Prostate gland (tissue), 2 donors: Measurements from ENCODE around the gene MPZL1.

Experiments used
- POLR2AphosphoS5 ChIP-seq: sonication (generic); formaldehyde crosslinking; IDR thresholded peaks from one replicate; pipeline ENCODE4 v1.6.1; 2017; ENCODE audit warnings: antibody characterized with exemption
- TF ChIP-seq, protein P1 (sequence below), 4 experiments: fragments of 200-600 bp in 2 of 4; fragments of 450-650 bp in 2 of 4; sonication (generic) in 2 of 4; IDR thresholded peaks; 1 replicate in 3 of 4; 2 replicates in 1 of 4; pipeline ENCODE4 v1.5.1; 2016 to 2019; ENCODE audit warnings: antibody characterized with exemption in 4 of 4, mild to moderate bottlenecking in 2 of 4, moderate library complexity in 2 of 4

DNA sequence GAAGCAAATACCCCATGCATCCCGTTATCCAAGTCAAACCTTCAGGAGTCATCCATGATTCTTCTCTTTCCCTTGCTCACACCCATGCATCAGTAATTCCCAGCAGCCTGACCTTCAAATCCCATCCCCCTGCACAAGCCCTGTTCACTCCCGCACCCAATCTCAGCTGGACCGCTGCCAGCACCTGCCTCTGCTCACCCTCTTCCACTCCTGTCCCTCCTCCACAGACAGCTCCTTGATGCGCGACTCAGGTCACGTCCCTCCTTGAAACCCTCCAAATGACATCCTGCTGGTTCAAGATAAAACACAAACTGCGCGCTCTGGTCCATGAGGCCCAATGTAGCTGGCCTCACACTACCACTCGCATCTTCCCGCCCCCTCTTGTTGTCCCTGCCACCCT, 43.4 kb upstream of the MPZL1 start:
- TF ChIP-seq, protein P1, sequence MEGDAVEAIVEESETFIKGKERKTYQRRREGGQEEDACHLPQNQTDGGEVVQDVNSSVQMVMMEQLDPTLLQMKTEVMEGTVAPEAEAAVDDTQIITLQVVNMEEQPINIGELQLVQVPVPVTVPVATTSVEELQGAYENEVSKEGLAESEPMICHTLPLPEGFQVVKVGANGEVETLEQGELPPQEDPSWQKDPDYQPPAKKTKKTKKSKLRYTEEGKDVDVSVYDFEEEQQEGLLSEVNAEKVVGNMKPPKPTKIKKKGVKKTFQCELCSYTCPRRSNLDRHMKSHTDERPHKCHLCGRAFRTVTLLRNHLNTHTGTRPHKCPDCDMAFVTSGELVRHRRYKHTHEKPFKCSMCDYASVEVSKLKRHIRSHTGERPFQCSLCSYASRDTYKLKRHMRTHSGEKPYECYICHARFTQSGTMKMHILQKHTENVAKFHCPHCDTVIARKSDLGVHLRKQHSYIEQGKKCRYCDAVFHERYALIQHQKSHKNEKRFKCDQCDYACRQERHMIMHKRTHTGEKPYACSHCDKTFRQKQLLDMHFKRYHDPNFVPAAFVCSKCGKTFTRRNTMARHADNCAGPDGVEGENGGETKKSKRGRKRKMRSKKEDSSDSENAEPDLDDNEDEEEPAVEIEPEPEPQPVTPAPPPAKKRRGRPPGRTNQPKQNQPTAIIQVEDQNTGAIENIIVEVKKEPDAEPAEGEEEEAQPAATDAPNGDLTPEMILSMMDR (IDR thresholded peaks at IDR 0.05), result no peak
- TF ChIP-seq POLR2AphosphoS5, result no peak
